Cerebellar cortex (tissue), 1 donor: ENCODE data around the gene TCF19.
"Not testable (repeated sequence)": the region's sequence is repeated elsewhere in the genome, so short reads cannot be mapped to it uniquely, and the experiment has no call there.

ENCODE experiments used
- DNase-seq: peaks from one replicate; pipeline ENCODE4 v3.0.0-alpha.2; 2015; ENCODE audit warnings: low spot score

The TCF19 gene

DNA sequence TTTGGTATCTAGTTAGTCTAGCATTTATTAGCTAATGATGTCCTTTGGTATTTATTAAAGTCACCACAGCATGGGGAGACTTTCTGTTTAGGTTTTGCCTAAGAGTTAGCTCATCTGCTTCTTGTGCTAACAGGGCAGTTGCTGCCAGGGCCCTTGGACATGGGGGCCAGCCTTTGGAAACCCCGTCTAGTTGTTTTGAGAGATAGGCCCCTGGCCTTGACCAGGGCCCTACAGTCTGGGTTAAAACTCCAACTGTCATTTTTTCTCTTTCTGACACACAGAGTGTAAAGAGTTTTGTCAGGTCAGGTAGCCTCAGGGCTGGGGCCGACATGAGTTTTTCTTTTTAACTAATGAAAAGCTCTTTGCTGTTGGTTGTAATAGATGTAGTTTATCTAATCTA lies 24.9 kb downstream of the TCF19 start:
- not testable (repeated sequence) for DNase-seq

DNA sequence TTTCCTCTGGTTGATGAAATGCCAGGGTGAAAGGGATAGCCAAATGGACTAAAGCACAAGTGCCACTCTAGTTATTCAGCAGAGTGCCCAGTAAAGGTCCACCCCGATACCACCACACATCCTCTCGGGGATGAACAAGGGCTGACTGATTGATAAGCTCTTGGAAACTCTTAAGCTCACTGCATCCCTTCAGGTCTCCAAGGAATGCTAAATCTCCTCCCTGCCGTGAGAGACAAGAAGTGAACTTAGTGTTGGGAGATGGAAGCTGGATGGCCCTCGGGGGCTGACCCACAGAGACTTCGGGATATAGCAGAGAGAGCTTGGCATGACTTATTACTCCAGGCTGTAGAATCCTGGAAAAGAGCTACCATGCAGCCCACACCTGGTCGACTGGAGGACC lies 25.5 kb downstream of the TCF19 start:
- DNase-seq: not testable (repeated sequence)

DNA sequence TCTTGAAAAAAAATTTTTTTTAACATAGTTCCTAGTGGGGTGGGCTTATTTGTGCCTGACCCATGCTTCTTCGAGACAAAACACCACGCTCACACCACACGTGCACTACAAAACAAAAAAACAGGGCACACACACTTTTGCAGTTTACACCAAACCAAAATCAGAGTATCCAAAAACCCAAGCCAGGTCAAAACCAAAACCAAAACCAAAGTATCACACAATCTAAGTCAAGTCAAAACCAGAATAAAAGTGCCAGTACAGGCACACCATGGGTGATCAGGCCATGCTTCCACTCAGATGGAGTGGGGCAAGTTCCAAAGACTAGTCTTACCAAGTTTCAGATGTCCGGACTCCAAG lies 27.3 kb downstream of the TCF19 start:
- not testable (repeated sequence) for DNase-seq

DNA sequence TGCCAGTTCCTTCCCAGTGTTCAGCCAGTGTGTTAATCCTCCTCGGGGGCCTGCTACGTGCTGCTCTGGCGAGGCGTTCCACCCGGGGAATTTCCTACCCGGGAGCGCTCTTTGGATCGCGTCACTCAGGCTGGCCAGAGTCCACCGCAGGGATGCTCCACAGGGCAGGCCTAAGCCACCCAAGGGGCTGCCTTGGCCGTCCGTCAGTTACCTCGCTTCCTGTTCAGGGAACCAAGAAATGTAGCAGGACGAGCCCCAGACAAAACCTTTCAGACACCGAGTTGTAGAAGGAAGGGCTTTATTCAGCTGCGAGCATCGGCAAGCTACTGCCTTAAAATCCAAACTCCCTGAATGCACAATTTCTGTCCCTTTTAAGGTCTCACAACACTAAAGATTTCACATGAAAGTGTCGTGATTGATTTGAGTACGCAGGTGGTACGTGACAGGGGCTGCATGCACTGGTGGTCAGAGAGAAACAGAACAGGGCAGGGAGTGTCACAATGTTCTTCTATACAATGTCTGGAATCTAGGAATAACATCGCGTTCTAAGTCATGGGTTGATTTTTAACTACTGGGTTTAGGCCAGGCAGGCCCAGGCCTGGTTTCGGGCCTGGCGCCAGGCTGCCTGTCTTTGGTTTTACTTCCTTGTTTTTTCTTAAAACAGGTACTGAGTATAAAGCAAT lies 27.8 kb downstream of the TCF19 start:
- no peak for DNase-seq

DNA sequence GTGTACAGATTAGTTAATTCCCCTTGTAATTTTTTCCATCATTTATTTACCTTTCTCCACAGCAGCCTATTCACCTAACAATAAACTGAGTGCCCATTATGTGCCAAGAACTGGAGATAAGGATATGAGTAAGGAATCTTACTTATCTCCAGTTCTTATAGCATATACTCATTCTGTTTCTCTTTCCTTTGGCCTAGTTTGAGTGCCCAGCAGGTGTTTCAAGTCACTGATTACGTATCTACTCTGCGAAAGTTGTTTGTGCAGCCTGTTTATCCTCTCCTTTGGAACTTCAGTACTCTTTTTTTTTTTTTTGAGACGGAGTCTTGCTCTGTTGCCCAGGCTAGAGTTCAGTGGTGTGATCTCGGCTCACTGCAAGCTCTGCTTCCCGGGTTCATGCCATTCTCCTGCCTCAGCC lies 29.4 kb downstream of the TCF19 start:
- DNase-seq: no peak

DNA sequence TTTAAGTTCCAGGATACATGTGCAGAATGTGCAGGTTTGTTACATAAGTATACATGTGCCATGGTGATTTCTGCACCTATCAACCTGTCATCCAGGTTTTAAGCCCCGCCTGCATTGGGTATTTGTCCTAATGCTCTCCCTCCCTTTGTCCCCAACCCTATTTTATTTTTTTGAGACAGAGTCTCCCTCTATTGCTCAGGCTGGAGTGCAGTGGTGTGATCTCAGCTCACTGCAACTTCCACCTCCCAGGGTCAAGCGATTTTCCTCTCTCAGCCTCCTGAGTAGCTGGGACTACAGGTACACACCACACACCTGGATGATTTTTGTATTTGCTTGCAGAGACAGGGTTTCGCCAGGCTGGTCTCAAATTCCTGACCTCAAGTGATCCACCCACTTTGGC lies 30.8 kb downstream of the TCF19 start:
- not testable (repeated sequence) for DNase-seq

DNA sequence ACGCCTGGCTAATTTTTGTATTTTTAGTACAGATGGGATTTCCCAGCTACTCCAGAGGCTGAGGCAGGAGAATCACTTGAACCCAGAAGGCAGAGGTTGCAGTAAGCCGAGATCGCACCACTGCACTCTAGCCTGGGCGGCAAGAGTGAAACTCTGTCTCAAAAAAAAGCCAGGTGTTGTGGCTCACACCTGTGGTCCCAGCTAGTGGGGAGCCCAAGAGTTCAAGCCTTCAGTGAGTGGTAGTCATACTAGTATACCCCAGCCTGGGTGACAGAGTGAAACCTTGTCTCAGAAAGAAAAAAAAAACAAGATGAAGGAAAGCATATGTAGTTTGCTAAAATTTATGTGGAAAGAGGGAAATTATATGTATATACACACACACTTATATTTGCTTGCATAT lies 32.1 kb downstream of the TCF19 start:
- DNase-seq: no peak

DNA sequence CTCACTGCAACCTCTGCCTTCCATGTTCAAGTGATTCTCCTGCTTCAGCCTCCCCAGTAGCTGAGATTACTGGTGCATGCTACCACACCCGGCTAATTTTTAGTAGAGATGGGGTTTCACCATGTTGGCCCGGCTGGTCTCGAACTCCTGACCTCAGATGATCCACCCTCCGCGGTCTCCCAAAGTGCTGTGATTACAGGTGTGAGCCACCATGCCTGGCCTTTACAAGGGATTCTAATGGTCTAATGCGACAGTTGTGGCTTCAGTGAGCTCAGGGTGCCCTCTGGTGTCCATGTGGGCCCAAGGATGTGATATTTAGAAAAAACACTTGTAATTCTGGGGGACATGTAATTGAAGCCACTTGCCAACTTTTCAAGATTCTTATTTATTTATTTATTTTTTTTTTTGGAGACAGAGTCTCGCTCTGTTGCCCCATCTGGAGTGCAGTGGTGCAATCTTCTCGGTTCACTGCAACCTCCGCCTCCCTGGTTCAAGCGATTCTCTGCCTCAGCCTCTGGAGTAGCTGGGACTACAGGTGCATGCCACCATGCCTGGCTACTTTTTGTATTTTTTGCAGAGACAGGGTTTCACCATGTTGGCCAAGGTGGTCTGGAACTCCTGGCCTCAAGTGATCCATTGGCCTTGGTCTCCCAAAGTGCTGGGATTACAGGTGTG lies 34.2 kb downstream of the TCF19 start:
- DNase-seq: peak; percentile 81

DNA sequence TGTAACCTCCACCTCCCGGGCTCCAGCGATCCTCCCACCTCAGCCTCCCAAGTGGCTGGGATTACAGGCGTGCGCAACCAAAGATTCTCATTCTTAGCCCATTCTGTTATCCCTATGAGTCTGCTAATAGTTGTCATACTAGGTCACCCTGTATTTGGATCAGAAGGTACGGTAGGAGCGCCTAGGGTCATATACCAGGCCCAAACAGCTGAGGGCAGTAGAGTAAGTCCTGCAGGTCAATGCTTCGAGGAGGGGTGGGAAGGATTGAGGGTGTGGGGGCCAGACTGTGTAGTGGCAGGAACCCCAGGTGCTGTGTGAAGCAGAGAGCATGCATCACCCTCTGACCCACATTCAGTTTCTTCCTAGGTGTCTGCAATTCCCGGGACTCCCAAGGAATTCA lies 34.8 kb downstream of the TCF19 start:
- DNase-seq: no peak

DNA sequence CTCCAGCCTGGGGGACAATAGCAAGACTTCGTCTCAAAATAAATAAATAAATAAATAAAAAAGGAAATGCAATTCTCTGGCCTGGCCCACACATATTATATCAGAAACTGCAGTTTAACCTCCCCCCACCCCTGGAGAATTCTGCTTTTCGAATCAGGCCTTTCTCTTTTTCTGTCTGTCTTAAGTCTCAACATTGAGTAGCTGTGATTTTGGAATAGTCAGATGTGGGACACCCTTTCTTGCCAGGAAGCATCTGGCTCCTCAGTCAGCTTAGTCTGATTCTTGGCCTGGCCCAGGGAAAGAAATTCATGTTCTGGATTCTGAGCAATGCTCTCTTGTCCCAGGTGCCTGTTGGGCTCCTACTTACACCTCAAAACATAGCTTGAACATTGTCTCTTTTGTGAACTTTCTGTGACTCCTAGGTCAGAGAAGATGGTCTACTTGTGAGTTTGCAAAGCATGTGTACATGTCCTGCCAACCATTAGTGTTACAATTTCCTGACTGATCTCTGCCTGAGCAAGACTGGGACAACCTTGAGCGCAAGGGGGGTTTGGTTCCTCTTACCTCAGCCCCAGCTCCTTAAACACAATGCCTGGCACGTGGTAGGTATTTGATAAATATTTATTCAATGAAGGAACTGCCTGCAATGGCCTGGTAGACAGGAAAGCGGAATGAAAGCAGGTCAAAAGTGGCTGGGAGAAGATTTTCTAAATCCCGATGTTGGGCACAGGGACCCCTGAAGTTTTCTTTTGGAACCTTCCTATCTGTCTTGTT lies 35.9 kb downstream of the TCF19 start:
- DNase-seq: no peak

DNA sequence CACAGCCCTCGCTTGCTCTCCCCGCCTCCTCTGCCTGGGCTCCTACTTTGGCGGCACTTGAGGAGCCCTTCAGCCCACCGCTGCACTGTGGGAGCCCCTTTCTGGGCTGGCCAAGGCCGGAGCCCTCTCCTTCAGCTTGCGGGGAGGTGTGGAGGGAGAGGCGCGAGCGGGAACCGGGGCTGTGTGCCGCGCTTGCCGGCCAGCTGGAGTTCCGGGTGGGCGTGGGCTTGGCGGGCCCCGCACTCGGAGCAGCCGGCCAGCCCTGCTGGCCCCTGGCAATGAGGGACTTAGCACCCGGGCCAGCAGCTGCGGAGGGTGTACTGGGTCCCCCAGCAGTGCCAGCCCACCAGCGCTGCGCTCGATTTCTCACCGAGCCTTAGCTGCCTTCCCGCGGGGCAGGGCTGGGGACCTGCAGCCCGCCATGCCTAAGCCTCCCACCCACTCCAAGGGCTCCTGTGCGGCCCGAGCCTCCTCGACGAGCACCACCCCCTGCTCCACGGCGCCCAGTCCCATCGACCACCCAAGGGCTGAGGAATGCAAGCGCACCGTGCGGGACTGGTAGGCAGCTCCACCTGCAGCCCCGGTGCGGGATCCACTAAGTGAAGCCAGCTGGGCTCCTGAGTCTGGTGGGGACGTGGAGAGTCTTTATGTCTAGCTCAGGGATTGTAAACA lies 37.1 kb downstream of the TCF19 start:
- not testable (repeated sequence) for DNase-seq

DNA sequence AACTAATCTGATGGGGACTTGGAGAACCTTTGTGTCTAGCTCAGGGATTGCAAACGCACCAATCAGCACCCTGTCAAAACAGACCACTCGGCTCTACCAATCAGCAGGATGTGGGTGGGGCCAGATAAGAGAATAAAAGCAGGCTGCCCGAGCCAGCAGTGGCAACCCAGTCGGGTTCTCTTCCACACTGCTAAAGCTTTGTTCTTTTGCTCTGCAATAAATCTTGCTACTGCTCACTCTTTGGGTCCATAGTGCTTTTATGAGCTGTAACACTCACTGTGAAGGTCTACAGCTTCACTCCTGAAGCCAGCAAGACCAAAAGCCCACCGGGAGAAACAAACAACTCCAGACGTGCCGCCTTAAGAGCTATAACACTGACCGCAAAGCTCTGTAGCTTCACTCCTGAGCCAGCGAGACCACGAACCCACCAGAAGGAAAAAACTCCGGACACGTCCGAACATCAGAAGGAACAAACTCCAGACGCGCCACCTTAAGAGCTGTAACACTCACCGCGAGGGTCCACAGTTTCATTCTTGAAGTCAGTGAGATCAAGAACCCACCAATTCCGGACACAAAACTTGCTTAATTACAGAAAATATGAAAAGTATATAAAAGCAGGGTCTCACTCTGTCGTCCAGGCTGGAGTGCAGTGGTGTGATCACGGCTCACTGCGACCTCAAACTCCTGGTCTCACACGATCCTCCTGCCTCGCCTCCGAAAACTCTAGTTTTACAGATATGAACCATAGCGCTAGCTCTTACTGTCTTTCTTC lies 38.0 kb downstream of the TCF19 start:
- DNase-seq: not testable (repeated sequence)

DNA sequence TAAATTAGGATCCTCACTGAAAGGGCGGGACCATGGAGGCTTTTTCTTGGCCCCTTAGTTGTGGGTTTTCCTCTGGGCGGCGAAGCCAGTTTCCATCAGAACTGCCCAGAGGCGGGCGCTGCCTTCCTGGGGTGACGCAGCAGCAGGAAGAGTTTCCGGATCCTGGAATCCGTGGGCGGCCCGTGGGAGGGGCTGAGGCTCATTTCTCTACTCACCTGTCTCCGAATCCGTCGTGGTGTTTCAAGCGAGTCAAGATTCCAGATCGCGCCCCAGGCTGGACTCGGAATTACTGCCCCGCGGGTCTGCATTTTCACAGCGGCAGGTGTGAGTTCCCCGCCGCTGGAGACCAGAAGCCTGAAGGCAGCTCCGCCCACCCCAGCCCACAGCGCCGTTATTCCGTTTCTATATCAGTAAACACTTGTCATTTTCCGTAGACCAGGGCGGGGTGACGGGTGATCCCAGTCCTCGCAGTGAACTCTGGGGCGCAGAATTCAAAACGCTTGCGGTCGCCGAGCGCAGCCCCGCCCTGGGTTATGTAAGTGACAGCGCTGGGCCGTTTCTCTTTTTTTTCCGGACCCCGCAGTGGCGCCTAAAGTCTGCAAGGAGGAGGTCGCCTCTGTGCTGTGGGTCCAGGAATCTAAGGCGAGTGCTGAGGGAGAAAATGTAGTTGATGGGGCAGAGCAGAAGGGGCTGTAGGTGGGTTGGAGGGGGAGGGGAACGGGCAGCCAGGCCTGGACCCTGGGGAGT lies 39.3 kb downstream of the TCF19 start:
- DNase-seq: peak; percentile 89

DNA sequence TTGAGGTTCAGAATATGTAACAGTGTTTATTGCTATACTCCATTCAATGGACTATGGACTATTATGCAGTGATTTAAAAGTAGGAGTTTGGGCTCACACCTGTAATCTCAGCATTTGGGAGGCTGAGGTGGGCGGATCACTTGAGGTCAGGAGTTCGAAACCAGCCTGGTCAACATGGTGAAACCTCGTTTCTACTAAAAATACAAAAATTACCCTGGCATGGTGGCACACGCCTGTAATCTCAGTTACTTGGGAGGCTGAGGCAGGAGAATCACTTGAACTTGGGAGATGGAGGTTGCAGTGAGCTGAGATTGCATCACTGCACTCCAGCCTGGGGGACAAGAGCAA lies 40.7 kb downstream of the TCF19 start:
- not testable (repeated sequence) for DNase-seq

DNA sequence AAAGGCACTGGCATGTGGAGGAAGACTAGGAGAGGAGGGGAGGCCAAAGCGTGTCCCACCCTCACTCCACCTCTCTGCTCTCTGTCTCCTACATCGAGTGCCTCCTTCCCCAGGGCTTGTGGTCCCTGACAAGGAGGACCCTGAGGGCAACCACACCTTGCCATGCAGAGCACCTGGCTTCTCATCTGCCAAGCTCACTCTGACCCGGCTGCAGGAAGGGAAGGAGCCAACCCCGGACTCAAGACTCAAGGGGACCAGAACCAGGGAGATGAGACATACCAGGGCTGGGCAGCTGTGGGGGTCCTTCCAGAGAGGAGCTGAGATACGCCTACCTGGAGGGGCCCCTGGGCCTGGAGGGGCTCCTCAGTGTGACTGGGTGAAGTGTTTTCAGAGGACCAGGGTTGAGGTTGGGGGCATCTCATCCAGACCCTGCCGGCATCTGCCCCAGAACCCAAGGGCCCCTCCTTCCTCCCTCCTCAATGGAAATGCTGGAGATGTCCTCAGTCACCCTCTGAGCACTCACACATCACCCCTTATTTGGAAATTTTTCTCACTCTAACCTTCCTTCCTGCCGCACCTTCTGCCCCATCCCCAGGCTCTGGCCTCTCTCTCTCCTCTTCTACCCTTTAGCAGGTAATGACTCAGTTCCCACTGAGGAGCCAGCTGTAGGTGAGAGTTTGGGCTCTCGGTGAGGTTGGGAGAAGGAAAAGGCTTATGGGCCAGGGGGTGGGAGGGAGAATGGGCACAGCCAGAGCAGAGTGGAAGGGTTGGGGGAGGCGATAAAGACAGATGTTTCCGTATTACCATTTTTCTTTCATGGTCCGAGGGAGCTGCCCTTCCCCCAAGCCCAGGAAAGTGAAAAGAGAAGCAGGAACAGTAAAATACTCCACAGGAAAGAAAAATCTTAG lies 44.1 kb downstream of the TCF19 start:
- DNase-seq: no peak

DNA sequence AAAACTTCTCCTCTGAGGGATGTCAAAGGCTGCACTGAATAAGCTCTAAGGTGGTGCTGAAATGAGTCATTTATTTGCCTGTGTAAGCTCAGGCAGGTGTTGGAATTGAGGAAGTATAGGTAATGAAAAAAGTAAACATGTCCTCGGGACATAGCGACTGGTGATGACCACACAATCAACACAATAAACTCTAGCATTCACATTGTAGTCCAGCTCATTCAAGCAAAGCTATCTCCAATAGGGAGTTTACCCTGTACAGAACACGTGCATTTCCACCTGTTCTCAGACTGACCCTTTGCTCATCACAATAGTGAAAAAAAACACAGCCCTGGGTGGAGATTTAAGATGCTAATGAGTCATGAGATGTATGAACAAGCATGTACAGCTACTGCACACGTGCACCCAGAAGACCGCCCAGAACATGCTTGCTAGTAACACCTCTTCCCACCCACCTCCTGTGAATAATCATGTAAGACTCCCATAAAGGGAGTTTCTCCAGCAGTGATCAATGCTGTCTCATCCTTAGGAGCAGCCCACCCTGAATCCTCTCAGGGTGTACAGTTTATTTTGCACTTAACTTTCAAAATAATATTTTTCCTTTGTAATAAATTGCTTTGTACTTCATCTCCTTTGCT lies 45.1 kb downstream of the TCF19 start:
- peak; percentile 10 for DNase-seq

DNA sequence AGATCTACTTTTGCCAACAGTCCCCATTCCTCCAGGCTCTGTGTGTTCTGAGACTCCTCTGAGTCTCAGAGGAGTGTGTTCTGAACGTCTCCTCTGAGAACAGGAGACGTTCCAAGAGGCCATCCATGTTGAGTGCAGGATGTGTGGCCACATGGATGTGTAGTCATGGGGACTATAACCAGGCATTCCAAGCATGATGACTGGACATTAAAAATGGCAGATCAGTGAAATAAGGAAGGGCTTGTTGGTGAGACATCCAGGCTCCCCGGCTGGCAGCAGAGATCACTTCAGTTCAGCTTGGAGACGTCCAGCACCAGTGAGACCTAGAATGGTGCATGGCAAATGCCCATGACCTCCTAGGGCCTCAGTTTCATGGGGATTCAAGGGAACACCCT lies 46.4 kb downstream of the TCF19 start:
- no peak for DNase-seq

DNA sequence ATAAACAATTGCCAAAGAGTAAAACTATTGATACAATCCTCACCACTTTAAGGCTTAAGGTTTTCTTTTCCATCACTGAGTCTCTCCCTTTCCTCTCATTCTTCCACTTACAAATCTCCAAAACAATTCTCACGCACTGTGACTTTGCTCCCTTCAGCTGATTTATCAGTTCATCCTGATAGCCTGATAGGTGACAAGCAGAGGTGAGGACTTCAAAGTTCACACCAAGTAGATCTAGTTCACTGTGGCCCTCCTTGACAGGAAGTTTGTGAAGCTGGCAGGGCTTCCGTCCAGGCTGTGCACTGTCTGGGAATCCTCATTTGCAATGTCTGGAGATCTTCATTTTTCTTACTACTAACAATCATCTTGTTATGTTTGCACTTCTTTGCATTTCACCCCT lies 47.2 kb downstream of the TCF19 start:
- DNase-seq: no peak

DNA sequence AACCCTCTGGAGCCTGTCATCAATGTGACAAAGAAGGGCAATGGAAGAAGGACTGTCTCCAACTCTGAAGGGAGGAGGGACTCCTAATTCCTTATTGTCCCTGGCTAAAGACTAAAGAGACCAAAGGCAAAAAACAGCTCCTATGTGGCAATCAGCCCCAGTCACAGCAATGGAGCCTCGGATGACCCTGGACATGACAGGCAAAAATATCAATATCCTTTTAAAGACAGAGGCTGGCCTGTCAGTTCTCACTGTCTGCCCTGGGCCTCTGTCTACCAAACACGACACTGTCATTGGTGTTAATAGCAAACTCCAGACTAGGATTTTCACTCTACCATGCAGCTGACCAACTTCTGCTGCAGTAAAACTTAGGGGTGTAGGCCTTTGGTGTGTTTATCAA lies 50.1 kb downstream of the TCF19 start:
- no peak for DNase-seq

DNA sequence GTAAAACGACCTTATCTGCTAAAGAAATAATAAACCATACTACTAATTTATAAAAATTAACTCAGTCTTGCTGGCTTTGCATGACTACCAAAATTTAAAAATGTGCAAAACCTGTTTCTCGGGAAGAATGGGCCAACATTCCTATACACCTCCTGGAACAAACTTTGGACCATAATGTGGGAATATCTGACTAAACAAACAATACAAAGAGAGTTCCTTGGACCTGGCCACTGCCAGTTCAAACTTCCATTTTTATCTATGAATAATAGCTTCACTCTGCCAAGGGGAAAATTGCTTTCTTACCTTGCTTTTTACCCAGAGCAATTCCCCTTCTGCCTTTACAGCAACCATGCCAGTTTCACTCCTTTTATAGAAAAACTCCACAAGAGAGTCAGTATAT lies 50.7 kb downstream of the TCF19 start:
- no peak for DNase-seq
